ENCODE measurements around the gene PLCB2. TPM values are rescaled to one million over a fixed set of nuclear protein-coding genes. Genes with fewer than 3 reads are reported as not detected.
A peak's percentile ranks its signal among the peaks of the same experiment; 100 is the strongest.

PLCB2 gene
- total RNA-seq, 5 donors from 2014 or later (not counting 1 experiment from before 2014, with no cell fraction given) = 242 to 293 (median 245) TPM

DNA sequence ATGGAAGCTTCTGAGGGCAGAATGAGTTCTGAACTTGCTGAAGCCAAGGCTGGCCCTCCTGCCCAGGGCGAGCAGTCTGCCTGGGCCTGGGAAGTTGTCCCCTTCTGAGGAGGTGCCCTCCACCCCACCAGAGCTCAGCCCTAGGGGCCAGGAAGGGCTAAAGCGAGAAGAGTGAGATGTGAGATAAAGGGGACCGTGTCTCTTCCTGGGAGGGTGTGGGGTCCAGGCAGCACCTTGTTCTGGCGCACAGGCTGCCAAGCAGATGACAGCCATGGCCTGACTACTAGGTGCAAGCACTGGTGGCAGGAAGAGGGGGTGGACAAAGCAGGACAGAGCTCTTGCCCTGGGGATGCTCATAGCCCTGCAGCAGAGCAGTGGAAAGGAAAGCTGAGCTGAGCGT, 65.1 kb downstream of the PLCB2 start:
- Histone ChIP-seq H3K4me1 (ENCODE audit: control insufficient read depth in 1 of 2, extremely low read depth in 1 of 2, insufficient read depth in 2 of 2, low read length in 2 of 2) (peaks cover 0 to 11% of the 10 kb centered on the region in 2 experiments), H3K27me3 (replicated peaks in 1 of 2; ENCODE audit: control insufficient read depth in 2 of 2, extremely low read depth in 1 of 2, insufficient read depth in 2 of 2, low read length in 1 of 2) (peaks cover 0 to 44% of the 10 kb centered on the region in 2 experiments), H3K36me3 (ENCODE audit: control insufficient read depth in 2 of 2, extremely low read depth in 1 of 2, insufficient read depth in 1 of 2, low read length in 1 of 2) (no peaks in the 10 kb centered on the region), H3K9me3 (no peaks in the 10 kb centered on the region), H3K27ac (ENCODE audit: low read length) (no peak overlapping the region), H3K4me3 (ENCODE audit: control insufficient read depth in 1 of 2, extremely low read depth in 1 of 2, low read length in 1 of 2) (no peak overlapping the region)
- H3K4me3 Mint-ChIP-seq = no peak overlapping the region
- peaks cover 15 to 24% of the 10 kb centered on the region in 2 donors for H3K27me3 Mint-ChIP-seq
- peaks cover 6 to 9% (median 9%) of the 10 kb centered on the region in 3 donors for H3K4me1 Mint-ChIP-seq
- no peak for DNase-seq
- H3K36me3 Mint-ChIP-seq = no peaks in the 10 kb centered on the region
- WGBS (ENCODE audit: insufficient coverage) = 90% methylated on average over 3 of the region's 5 CpGs
- ATAC-seq (replicated peaks in 1 of 4) = no peak
- no peak overlapping the region for H3K27ac Mint-ChIP-seq
- ChIA-PET POLR2A (no interaction called here), CTCF (interaction anchor here in 1 of 2 donors (1.1 kb wide), 1 partner anchor 25 kb away, joined by 3 read pairs; no protein-coding TSS in a partner anchor)
- H3K9me3 Mint-ChIP-seq = no peaks in the 10 kb centered on the region

DNA sequence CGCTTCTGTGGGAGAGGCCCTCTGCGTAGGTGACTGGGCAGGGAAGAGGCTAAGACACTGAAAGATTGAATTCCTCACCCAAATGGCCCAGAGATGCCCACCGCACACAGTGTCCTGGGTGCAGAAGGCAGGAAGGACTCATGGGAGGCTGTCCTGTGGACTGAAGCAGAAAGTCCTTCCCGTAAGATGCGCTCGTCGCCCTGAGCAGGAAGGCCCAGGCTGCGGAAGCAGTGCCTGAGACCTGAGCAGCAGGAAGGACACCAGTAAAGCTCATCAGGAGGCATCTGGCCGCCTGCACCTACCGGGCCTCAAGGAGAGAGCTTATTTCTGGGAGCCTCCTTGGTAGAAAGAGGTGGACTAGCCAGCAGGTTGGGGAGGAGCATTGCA, 65.5 kb downstream of the PLCB2 start:
- Mint-ChIP-seq H3K27ac (no peak overlapping the region), H3K4me1 (peaks cover 6 to 9% (median 9%) of the 10 kb centered on the region in 3 donors), H3K4me3 (no peak overlapping the region), H3K27me3 (peaks cover 16 to 27% of the 10 kb centered on the region in 2 donors), H3K36me3 (no peaks in the 10 kb centered on the region), H3K9me3 (no peaks in the 10 kb centered on the region)
- Histone ChIP-seq H3K9me3 (no peaks in the 10 kb centered on the region), H3K27ac (ENCODE audit: low read length) (no peak overlapping the region), H3K36me3 (ENCODE audit: control insufficient read depth in 2 of 2, extremely low read depth in 1 of 2, insufficient read depth in 1 of 2, low read length in 1 of 2) (no peaks in the 10 kb centered on the region), H3K27me3 (replicated peaks in 1 of 2; ENCODE audit: control insufficient read depth in 2 of 2, extremely low read depth in 1 of 2, insufficient read depth in 2 of 2, low read length in 1 of 2) (peaks cover 0 to 44% of the 10 kb centered on the region in 2 experiments), H3K4me3 (ENCODE audit: control insufficient read depth in 1 of 2, extremely low read depth in 1 of 2, low read length in 1 of 2) (no peak overlapping the region), H3K4me1 (ENCODE audit: control insufficient read depth in 1 of 2, extremely low read depth in 1 of 2, insufficient read depth in 2 of 2, low read length in 2 of 2) (peaks cover 0 to 11% of the 10 kb centered on the region in 2 experiments)
- DNase-seq (no peak), ATAC-seq (replicated peaks in 1 of 4) (no peak)
- CTCF ChIA-PET = interaction anchor here in 1 of 2 donors (1.1 kb wide), 1 partner anchor 24 kb away, joined by 3 read pairs; no protein-coding TSS in a partner anchor
- 92% methylated on average over 10 of the region's 10 CpGs for WGBS (ENCODE audit: insufficient coverage)
- POLR2A ChIA-PET = no interaction called here

DNA sequence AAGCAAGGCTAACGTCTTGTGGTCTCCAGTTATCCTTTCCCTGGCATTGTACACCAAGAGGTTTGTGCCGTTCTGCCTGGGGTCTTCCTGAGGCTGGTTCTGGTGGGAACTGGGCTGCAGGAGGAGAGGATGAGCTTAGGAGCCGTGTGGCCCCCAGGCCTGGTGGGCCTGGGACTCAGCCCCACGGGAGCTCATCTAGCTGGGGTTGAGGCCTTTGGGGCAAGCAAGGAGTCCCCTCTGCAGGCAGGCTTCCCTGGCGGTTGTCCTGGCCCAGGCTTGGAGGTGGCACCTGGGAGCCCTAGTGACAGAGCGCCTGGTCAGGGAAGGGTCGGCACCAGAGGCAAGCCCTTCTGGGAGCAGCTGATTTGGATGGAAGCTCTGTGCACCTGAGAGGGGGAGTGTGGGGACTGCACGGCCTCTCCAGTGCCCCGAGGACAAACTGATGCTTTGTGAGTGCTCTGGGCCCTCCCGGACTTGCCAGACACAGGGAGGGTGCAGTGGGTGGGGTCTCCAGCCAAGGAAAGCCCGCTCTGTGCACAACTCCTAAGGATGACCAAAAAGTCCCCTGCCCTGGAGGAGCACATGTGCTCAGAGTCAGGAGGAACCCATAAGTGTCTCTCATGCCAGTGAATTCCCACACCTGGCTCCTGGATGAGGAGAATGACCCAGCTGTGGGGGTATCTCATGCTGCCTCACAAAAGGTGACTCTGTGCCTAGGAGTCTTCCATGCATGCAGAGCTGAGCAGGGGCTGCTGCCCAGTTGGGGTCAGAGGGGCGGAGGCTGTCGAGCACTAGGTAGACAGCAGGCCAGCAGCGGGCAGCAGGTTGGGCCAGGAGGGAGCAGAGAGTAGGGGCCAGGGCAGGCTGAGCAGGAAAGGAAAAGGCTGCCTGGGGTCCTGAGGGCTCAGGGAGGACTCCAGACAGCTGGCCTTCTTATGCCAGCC, 66.2 kb downstream of the PLCB2 start:
- peaks cover 16 to 30% of the 10 kb centered on the region in 2 donors for H3K27me3 Mint-ChIP-seq
- no peak overlapping the region for H3K27ac Mint-ChIP-seq
- ATAC-seq (replicated peaks in 1 of 4) (no peak), DNase-seq (peak in 1 of 35 experiments; percentile 4)
- Histone ChIP-seq H3K4me3 (ENCODE audit: control insufficient read depth in 1 of 2, extremely low read depth in 1 of 2, low read length in 1 of 2) (no peak overlapping the region), H3K36me3 (ENCODE audit: control insufficient read depth in 2 of 2, extremely low read depth in 1 of 2, insufficient read depth in 1 of 2, low read length in 1 of 2) (no peaks in the 10 kb centered on the region), H3K4me1 (ENCODE audit: control insufficient read depth in 1 of 2, extremely low read depth in 1 of 2, insufficient read depth in 2 of 2, low read length in 2 of 2) (peaks cover 0 to 11% of the 10 kb centered on the region in 2 experiments), H3K9me3 (no peaks in the 10 kb centered on the region), H3K27me3 (replicated peaks in 1 of 2; ENCODE audit: control insufficient read depth in 2 of 2, extremely low read depth in 1 of 2, insufficient read depth in 2 of 2, low read length in 1 of 2) (peaks cover 0 to 44% of the 10 kb centered on the region in 2 experiments), H3K27ac (ENCODE audit: low read length) (no peak overlapping the region)
- H3K4me1 Mint-ChIP-seq = peaks cover 6 to 9% (median 9%) of the 10 kb centered on the region in 3 donors
- no peaks in the 10 kb centered on the region for H3K36me3 Mint-ChIP-seq
- 84% methylated on average over 14 of the region's 14 CpGs for WGBS (ENCODE audit: insufficient coverage)
- CTCF ChIA-PET = interaction anchor here in 1 of 2 donors (1.1 kb wide), 1 partner anchor 24 kb away, joined by 3 read pairs; no protein-coding TSS in a partner anchor
- POLR2A ChIA-PET = no interaction called here
- no peaks in the 10 kb centered on the region for H3K9me3 Mint-ChIP-seq
- no peak overlapping the region for H3K4me3 Mint-ChIP-seq

DNA sequence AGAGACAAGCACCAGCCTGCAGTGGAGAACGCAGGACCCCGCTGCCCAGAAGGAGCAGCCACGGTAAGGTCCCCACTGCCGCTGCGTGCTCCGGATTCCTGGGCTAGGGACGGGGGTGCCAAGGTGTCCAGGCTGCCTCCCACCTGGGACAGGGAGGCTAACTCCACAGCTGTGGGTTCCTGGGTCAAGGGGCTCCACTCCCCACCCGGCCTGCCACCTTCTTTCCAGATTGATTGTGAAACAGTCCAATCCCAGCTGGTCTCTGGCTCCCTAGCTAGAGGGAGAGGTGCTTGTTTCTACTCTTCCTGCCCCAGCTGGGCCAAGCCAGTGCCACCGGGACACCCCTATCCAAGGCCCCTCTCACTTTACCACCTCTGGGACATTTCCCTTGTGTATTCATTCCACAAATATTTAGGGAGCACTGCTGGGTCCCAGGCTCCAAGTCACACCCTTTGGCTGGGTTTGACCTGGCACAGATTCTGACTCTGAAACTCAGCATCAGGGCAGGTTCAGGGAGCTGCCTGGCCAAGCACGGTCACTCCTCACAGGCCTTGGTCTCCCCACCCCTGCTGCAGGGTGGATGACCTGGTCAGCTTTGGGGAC, 67.0 kb downstream of the PLCB2 start:
- CTCF ChIA-PET = no interaction called here
- H3K36me3 Mint-ChIP-seq = no peaks in the 10 kb centered on the region

DNA sequence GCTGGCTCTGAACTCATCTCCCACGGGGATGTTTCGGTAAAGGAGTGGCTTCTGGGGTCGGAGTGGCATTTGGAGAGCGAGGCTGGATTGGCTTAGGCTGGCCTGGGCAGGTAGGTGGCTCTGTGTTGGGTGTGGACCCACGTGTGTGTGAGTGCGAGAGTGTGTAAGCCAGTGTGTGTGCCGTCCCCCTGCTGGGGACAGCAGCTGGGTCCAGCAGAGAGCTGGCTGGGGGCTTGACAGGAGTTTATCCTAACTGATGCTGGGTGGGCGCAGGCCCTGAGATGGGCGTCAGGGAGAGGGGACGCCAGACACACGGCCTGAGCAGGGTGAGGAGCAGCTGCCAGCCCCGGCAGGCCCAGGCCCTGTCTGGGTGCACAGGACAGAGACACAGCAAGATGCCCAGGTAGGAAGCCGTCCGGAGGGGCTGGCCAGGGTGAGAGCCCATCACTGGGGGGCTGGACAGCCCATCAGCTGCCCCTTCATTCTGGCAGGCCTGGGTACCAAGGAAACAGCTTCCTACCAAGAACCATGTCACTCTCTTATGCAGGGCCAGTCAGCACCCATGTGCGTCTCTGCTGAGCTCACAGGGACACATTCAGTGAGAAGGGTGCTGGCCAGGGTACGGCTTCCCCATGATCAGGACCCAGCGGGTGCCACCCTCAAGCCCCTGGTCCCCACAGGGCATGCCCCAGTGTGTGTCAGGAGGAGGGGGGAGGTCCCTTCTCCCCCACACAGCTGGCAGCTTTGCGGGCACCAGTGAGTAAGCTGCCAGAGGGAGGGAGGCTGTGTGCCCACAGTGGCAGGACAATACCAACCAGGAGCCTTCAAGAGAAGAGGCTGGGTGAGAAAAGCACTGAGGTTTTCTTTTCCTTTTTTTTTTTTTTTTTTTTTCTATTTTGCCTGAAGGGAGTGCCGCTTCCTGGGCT, 67.8 kb downstream of the PLCB2 start:
- no peaks in the 10 kb centered on the region for H3K9me3 ChIP-seq
- CTCF ChIA-PET = no interaction called here
- peaks cover 0 to 11% of the 10 kb centered on the region in 2 experiments for H3K4me1 ChIP-seq (ENCODE audit: control insufficient read depth in 1 of 2, extremely low read depth in 1 of 2, insufficient read depth in 2 of 2, low read length in 2 of 2)
- no peak for ATAC-seq (replicated peaks in 1 of 4)
- Mint-ChIP-seq H3K27me3 (peaks cover 16 to 30% of the 10 kb centered on the region in 2 donors), H3K9me3 (no peaks in the 10 kb centered on the region), H3K36me3 (no peaks in the 10 kb centered on the region), H3K4me3 (peak overlapping the region in 1 of 3 donors; percentile 40), H3K4me1 (peaks cover 6 to 9% (median 9%) of the 10 kb centered on the region in 3 donors), H3K27ac (peak overlapping the region in 1 of 2 donors; percentile 33)
- H3K27ac ChIP-seq (ENCODE audit: low read length) = no peak overlapping the region
- H3K4me3 ChIP-seq (ENCODE audit: control insufficient read depth in 1 of 2, extremely low read depth in 1 of 2, low read length in 1 of 2) = no peak overlapping the region
- POLR2A ChIA-PET = no interaction called here
- H3K36me3 ChIP-seq (ENCODE audit: control insufficient read depth in 2 of 2, extremely low read depth in 1 of 2, insufficient read depth in 1 of 2, low read length in 1 of 2) = no peaks in the 10 kb centered on the region
- peak in 1 of 35 experiments; percentile 9 for DNase-seq
- H3K27me3 ChIP-seq (replicated peaks in 1 of 2; ENCODE audit: control insufficient read depth in 2 of 2, extremely low read depth in 1 of 2, insufficient read depth in 2 of 2, low read length in 1 of 2) = peaks cover 0 to 44% of the 10 kb centered on the region in 2 experiments
- WGBS (ENCODE audit: insufficient coverage) = 88% methylated on average over 15 of the region's 19 CpGs

More for the DNA sequence above, 67.0 kb downstream of the PLCB2 start:
- Histone ChIP-seq H3K9me3 (no peaks in the 10 kb centered on the region), H3K27ac (ENCODE audit: low read length) (no peak overlapping the region), H3K27me3 (replicated peaks in 1 of 2; ENCODE audit: control insufficient read depth in 2 of 2, extremely low read depth in 1 of 2, insufficient read depth in 2 of 2, low read length in 1 of 2) (peaks cover 0 to 44% of the 10 kb centered on the region in 2 experiments), H3K4me1 (ENCODE audit: control insufficient read depth in 1 of 2, extremely low read depth in 1 of 2, insufficient read depth in 2 of 2, low read length in 2 of 2) (peaks cover 0 to 11% of the 10 kb centered on the region in 2 experiments), H3K4me3 (ENCODE audit: control insufficient read depth in 1 of 2, extremely low read depth in 1 of 2, low read length in 1 of 2) (no peak overlapping the region), H3K36me3 (ENCODE audit: control insufficient read depth in 2 of 2, extremely low read depth in 1 of 2, insufficient read depth in 1 of 2, low read length in 1 of 2) (no peaks in the 10 kb centered on the region)
- DNase-seq = peak in 1 of 35 experiments; percentile 11
- POLR2A ChIA-PET = no interaction called here
- no peak overlapping the region for H3K4me3 Mint-ChIP-seq
- no peak for ATAC-seq (replicated peaks in 1 of 4)
- no peak overlapping the region for H3K27ac Mint-ChIP-seq
- H3K27me3 Mint-ChIP-seq = peaks cover 16 to 30% of the 10 kb centered on the region in 2 donors
- peaks cover 6 to 9% (median 9%) of the 10 kb centered on the region in 3 donors for H3K4me1 Mint-ChIP-seq
- no peaks in the 10 kb centered on the region for H3K9me3 Mint-ChIP-seq
- 95% methylated on average over 8 of the region's 10 CpGs for WGBS (ENCODE audit: insufficient coverage)

Measured in T-cell (primary cell).